ENCODE results near the gene PRKAG1. TPM values are rescaled to one million over a fixed set of nuclear protein-coding genes. Genes with fewer than 3 reads are reported as not detected.

Gene PRKAG1
- total RNA-seq, 1 experiment from 2014 or later, result 80.3 TPM

DNA sequence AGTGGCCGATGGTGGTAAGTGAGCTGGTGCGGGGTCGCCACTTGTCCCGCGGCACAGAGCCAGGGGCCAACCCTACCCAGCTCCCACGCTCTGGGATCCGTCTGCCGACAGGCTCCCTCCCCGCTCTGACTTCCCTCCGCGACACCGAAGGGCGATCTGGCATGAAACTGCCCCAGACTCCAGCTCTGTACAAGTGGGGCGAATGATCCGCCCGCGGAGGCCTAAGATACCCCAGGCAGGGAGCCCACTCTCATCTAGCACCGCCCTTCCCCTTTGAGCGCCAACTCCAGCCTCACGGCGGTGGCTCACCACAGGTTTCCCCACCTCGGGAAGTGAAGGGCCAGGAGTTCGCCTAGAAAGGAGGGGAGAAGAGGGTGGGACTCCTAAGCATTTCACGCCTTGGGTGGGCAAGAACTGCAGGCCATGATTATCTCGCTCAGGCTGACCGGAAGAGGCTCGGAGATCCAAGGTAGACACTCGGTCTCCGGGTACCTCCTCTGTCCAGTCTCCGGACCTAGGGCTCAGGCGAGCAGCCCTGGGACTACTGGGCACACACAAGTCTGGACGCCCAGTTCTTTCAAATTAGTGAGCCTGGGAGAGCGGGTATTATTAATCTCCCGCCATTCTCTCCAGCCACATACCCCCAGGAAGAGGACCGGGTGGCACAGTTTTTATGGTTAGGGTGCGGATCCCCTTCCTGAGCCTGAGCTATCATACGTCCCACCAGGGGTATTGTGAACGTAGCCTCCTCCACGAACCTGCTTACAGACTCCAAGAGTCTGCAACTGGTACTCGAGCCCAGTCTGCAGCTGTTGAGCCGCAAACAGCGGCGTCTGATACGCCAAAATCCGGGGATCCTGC lies 39.6 kb downstream of the PRKAG1 start:
- H3K4me1 Mint-ChIP-seq (ENCODE audit: insufficient read depth, unreplicated experiment), result peaks cover 6% of the 10 kb centered on the region
- peak overlapping the region; percentile 18 for H3K4me3 Mint-ChIP-seq (ENCODE audit: unreplicated experiment)
- CTCF ChIA-PET, result interaction anchor here (0.5 to 5.0 kb wide), 15 partner anchors 10 to 681 kb away, joined by 3 to 54 read pairs (median 6); partner anchors contain the start of genes ARF3, DDN and DDX23
- no peak overlapping the region for H3K27ac Mint-ChIP-seq (ENCODE audit: low read depth, unreplicated experiment)
- peaks cover 70% of the 10 kb centered on the region for H3K27me3 Mint-ChIP-seq (ENCODE audit: insufficient read depth, unreplicated experiment)
- DNase-seq (ENCODE audit: unreplicated experiment), result no peak
- POLR2A ChIA-PET, result interaction anchor here (1.0 kb wide), 1 partner anchor 10 kb away, joined by 3 read pairs; no protein-coding TSS in a partner anchor
- no TSS peak for BruUV-seq (replicated peaks)
- intact Hi-C loops (cut with micrococcal nuclease), result no loop called here
- H3K36me3 Mint-ChIP-seq (ENCODE audit: insufficient read depth, unreplicated experiment), result peaks cover 6% of the 10 kb centered on the region
- no peaks in the 10 kb centered on the region for H3K9me3 Mint-ChIP-seq (ENCODE audit: unreplicated experiment)
- TF ChIP-seq, protein P1, sequence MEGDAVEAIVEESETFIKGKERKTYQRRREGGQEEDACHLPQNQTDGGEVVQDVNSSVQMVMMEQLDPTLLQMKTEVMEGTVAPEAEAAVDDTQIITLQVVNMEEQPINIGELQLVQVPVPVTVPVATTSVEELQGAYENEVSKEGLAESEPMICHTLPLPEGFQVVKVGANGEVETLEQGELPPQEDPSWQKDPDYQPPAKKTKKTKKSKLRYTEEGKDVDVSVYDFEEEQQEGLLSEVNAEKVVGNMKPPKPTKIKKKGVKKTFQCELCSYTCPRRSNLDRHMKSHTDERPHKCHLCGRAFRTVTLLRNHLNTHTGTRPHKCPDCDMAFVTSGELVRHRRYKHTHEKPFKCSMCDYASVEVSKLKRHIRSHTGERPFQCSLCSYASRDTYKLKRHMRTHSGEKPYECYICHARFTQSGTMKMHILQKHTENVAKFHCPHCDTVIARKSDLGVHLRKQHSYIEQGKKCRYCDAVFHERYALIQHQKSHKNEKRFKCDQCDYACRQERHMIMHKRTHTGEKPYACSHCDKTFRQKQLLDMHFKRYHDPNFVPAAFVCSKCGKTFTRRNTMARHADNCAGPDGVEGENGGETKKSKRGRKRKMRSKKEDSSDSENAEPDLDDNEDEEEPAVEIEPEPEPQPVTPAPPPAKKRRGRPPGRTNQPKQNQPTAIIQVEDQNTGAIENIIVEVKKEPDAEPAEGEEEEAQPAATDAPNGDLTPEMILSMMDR (IDR thresholded peaks at IDR 0.05; ENCODE audit: unreplicated experiment), result no peak

DNA sequence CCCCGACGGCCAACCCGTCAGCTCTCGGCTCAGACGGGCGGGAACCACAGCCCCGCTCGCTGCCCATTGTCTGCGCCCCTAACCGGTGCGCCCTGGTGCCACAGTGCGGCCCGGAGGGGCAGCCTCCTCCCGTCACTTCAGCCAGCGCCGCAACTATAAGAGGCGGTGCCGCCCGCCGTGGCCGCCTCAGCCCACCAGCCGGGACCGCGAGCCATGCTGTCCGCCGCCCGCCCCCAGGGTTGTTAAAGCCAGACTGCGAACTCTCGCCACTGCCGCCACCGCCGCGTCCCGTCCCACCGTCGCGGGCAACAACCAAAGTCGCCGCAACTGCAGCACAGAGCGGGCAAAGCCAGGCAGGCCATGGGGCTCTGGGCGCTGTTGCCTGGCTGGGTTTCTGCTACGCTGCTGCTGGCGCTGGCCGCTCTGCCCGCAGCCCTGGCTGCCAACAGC lies 40.3 kb downstream of the PRKAG1 start, which contains the start of gene WNT1:
TSS of gene WNT1 (plus strand) at position 32 of the 450 bp plus-strand sequence. CDS start at position 361, 329 bp downstream.
- peaks cover 6% of the 10 kb centered on the region for H3K36me3 Mint-ChIP-seq (ENCODE audit: insufficient read depth, unreplicated experiment)
- H3K27ac Mint-ChIP-seq (ENCODE audit: low read depth, unreplicated experiment), result no peak within 1 kb of the TSS
- no peak for DNase-seq (ENCODE audit: unreplicated experiment)
- H3K27me3 Mint-ChIP-seq (ENCODE audit: insufficient read depth, unreplicated experiment), result peaks cover 64% of the 10 kb centered on the region
- CTCF ChIA-PET, result interaction anchor here (0.6 to 5.0 kb wide), 20 partner anchors 8 to 900 kb away, joined by 3 to 54 read pairs (median 6); partner anchors contain the start of genes ARF3, DDN, DDX23 and FKBP11
- POLR2A ChIA-PET, result interaction anchor here (1.0 to 1.7 kb wide), 2 partner anchors 9 to 21 kb away, joined by 3 to 8 read pairs; partner anchors contain the start of gene ARF3
- H3K4me3 Mint-ChIP-seq (ENCODE audit: unreplicated experiment), result peak within 1 kb of the TSS; percentile 18
- H3K9me3 Mint-ChIP-seq (ENCODE audit: unreplicated experiment), result no peaks in the 10 kb centered on the region
- TF ChIP-seq, protein P1 (IDR thresholded peaks at IDR 0.05; ENCODE audit: unreplicated experiment), result no peak
- no TSS peak for BruUV-seq (replicated peaks)
- intact Hi-C loops (cut with micrococcal nuclease), result no loop called here
- peaks cover 6% of the 10 kb centered on the region for H3K4me1 Mint-ChIP-seq (ENCODE audit: insufficient read depth, unreplicated experiment)

DNA sequence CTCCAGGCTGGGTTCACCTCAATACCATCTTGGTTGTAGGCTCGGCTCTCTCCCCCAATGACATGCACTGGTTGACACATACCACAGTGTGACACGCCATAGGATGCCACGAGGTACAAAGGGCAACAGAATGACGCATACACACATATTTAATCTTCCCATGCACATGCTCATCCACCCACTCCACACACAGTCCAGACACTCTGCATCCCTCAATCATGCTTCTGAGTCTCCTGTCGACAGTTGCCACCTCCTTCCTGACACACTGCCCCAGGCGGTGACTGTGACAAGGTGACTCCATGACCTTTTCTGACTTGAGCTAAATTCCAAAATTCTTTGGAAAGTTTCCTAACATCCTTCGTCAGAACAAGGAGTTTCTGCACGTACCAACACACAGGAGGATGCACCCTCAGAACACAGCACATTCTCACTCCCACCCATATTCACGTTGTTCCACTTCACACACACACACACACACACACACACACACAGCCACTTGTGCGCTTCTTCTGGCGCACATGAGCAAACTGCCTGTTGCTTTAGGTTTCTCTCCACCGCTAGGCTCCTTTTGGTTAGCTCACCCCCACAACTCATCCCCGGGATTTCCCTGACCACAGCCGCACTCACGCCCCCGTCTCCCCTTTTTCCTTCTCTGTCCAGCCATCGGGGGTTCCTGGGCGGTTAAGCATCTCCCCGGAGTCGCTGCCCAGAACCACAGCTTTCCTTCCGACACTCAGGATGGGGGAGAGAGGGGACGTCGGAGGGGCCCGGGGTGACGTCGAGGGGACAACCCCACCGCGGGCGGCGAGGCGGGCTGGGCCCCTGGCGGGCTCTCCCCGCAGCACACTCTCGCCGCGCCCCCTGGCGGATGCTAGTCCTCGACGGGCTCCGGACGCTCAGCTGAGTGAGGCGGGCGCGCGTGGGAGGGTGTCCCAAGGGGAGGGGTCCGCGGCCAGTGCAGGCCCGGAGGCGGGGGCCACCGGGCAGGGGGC lies 41.0 kb downstream of the PRKAG1 start:
- POLR2A ChIA-PET, result interaction anchor here (1.0 to 1.7 kb wide), 2 partner anchors 9 to 21 kb away, joined by 3 to 8 read pairs; partner anchors contain the start of gene ARF3
- no TSS peak for BruUV-seq (replicated peaks)
- Mint-ChIP-seq H3K27me3 (ENCODE audit: insufficient read depth, unreplicated experiment) (peaks cover 58% of the 10 kb centered on the region), H3K4me3 (ENCODE audit: unreplicated experiment) (no peak overlapping the region), H3K36me3 (ENCODE audit: insufficient read depth, unreplicated experiment) (peaks cover 6% of the 10 kb centered on the region), H3K9me3 (ENCODE audit: unreplicated experiment) (no peaks in the 10 kb centered on the region), H3K27ac (ENCODE audit: low read depth, unreplicated experiment) (no peak overlapping the region), H3K4me1 (ENCODE audit: insufficient read depth, unreplicated experiment) (peaks cover 6% of the 10 kb centered on the region)
- DNase-seq (ENCODE audit: unreplicated experiment), result peak; percentile 54
- CTCF ChIA-PET, result interaction anchor here (0.6 to 5.0 kb wide), 23 partner anchors 9 to 899 kb away, joined by 3 to 54 read pairs (median 4); partner anchors contain the start of genes ARF3, DDN, DDX23 and FKBP11
- TF ChIP-seq, protein P1 (IDR thresholded peaks at IDR 0.05; ENCODE audit: unreplicated experiment), result peak; percentile 77
- intact Hi-C loops (cut with micrococcal nuclease), result loop anchor here (2.0 kb wide), 1 partner anchor 125 kb away; the partner anchor contains the start of gene DDX23

Data from MCF 10A (cell line).